ENCODE data around the gene MIP.
"Not testable (repeated sequence)": the region's sequence is repeated elsewhere in the genome, so short reads cannot be mapped to it uniquely, and the experiment has no call there.

The MIP gene

GRCh38 chr12:56454557-56454956 is at the start of gene MIP:
MIP (minus strand) TSS chr12:56454657; CDS start chr12:56454613, 44 bp downstream.
- DNase-seq = no peak

GRCh38 chr12:56499879-56500278 is 45.4 kb upstream of the MIP start:
- not testable (repeated sequence) for DNase-seq

- not testable (repeated sequence) for DNase-seq
Observed at GRCh38 chr12:56499452-56499851, 45.0 kb upstream of the MIP start.

DNA sequence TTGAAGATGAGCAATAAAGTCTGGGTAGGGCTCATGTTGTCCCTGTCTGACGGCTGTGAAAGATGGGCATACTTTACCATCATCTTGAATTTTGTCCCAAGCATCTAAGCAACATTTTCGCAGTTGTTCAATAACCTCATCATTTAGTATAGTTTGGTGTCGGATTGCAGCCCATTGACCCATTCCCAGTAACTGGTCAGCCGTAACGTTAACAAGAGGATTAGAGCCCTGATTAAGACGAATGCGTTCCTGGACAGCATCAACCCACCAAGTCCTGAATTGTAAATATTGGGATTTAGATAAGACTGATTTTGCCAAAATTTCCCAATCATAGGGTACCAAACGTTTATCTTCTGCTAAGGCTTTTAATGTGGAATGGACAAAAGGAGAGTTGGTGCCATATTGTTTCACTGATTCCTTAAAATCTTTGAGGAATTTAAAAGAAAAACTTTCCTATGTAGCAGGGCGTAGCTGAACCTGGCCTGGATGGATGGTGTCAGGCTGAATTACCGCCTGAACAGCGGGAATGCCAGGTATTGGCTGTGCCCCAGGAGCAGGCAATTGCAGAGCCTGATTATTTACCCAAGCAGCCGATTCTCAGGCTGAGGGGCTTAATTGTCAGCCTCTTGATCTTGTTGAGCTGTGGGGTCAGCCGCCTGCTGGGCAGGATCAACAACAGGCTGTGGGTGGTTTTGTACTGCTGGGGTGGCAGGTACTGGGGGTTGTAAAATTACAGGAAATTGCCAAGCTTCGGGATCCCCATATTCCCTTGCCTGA is 43.9 kb upstream of the MIP start:
- not testable (repeated sequence) for DNase-seq

GRCh38 chr12:56496704-56497103 is 42.2 kb upstream of the MIP start:
- DNase-seq = not testable (repeated sequence)

- DNase-seq = not testable (repeated sequence)
Observed at GRCh38 chr12:56494481-56494880, 40.0 kb upstream of the MIP start.

DNA sequence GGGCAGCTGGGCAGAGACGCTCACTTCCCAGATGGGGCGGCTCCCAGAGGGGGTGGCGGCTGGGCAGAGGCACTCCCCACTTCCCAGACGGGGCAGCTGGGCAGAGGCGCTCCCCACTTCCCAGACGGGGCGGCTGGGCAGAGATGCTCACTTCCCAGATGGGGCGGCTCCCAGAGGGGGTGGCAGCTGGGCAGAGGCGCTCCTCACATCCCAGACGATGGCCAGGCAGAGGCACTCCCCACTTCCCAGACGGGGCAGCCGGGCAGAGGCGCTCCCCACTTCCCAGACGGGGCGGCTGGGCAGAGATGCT is 39.6 kb upstream of the MIP start:
- DNase-seq = not testable (repeated sequence)

DNA sequence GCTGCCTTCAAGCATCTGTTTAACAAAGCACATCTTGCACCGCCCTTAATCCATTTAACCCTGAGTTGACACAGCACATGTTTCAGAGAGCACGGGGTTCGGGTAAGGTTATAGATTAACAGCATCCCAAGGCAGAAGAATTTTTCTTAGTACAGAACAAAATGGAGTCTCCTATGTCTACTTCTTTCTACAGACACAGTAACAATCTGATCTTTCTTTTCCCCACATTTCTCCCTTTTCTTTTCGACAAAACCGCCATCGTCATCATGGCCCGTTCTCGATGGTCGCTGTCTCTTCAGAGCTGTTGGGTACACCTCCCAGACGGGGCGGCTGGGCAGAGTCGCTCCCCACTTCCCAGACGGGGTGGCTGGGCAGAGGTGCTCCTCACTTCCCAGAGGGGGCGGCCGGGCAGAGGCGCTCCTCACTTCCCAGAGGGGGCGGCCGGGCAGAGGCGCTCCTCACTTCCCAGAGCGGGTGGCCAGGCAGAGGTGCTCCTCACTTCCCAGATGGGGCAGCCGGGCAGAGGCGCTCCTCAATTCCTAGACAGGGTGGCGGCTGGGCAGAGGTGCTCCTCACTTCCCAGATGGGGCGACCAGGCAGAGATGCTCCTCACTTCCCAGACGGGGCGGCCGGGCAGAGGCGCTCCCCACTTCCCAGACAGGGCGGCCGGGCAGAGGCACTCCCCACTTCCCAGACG is 39.1 kb upstream of the MIP start:
- not testable (repeated sequence) for DNase-seq

- DNase-seq = no peak
Observed at GRCh38 chr12:56490360-56490759, 35.9 kb upstream of the MIP start.

DNA sequence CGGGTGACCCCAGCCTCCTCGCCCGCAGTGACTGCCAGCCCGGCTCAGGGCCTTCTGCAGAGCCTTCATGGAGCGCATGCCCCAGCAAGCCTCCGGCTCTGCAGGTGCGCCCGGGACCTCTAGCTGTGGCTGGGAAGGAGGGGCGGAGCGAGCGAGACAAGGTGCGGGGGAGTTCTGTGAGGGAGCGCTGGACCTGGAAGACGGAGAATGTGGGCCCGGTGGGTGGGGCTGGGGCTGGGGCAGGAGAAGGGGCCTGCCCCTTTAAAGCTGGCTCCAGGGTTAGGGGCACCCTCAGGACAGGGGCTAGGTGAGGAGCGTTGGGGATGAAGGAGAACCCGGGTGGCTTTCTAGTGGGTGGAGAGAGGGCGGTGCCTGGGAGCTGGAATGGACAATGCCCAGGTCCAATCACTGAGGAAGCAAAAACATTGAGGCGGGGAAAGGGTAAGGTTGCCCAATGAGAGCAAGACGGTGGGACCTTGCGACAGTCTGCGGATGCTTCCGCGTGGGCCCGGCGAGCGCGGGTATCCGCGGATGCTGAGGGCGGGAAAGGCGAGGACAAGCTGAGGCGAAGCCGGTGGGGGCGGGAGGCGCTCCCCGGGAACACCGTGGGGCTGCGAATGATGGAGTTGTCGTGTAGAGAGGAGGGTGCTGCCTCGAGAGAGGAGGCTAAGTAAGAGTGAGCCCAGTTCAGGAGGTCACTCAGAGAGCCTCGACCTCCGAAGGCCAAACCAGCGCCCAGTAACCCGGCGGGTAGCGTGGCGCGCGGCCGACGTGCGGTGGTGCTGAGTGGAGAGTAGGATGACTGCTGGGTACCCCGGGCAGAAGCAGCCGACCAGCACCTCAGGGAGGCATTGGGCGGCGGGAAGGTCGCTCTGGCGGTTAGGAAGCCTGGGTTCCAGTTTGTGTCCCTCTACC is 33.8 kb upstream of the MIP start, which contains the start of gene GLS2:
Gene GLS2 (minus strand): TSS at position 121 of the 915 bp plus-strand sequence. CDS start 43 bp downstream, at position 78.
- DNase-seq = no peak

DNA sequence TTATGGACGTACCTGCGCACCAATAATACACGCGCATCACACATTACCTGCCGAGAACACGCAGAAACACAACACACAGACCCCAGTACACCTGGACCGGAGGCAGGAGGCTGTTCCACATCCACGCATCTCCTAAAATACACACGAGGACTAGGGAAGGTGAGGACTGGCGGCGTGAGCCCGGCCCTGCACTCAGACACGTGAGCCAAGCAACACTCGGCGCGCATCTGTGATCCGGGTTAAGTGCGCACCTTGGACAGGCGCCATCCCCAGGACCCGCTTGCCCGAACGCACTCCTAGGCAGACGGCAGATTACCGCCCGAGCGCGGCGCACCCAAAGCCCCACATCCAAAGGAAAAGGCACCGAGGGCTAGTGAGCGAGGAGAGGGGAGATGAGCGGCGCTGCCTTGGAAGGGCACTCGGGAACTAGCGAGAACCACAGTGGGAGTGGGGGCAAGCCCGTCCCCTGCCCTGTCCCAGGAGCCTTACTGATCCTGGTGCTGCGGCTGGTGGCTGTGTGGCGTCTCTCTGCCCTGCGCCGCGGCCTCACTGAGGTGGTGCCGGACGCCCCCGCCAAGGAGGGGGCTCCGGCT is 33.1 kb upstream of the MIP start:
- no peak for DNase-seq

GRCh38 chr12:56486694-56487093 is 32.2 kb upstream of the MIP start:
- no peak for DNase-seq

DNA sequence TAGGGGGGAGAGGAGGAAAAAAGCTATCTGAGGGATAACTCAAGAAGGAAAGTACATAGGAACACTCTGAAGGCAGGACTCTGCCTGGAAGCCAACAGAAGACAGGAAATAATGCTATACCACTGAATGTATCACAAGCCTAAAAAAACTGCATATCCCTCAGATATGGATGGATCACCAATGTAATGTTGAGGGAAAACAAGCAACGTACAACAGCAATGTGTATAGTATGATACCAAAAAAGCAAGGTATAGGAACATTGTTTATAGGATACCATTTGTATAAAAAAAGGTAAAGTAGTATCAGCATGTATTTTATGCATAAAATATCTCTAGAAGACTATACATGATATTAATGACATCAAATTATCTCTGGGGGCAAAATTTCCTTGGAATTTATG is 30.1 kb upstream of the MIP start:
- no peak for DNase-seq

- DNase-seq = no peak
Observed at GRCh38 chr12:56479625-56480024, 25.2 kb upstream of the MIP start.

DNA sequence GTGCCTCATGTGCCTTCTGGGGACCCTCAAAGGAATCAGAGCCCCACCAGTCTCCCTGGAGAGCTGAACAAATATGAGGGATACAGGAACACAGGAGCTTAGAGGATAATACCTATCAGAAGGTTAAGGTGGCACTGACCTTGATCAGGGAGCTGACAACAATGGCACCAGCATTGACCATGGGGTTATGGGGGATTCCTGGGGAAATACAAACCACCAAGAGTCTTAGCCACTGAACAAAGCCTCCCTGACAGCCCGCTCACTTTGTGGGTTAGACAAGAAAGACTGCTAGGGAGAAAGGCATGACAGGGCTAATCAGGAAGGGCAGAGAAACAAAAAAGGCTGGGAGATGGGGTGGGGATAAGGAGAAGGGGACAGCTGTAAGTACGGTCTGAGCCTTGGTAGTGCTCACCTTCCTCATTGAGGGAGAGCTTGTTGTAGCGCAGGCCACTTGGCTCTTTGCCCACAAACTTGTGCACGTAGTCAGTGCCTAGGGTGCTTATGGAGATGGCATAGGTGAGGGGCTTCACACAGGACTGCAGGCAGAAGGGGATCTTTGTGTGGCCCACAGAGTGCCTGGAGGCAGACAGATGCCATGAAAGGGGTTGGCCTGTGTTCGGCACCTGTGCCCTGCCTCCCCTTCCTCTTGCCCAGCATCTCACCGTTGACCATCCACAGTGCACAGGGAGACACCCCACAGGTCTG is 23.2 kb upstream of the MIP start:
- no peak for DNase-seq

- no peak for DNase-seq
Observed at GRCh38 chr12:56476972-56477432, 22.5 kb upstream of the MIP start.

GRCh38 chr12:56476143-56476542 is 21.7 kb upstream of the MIP start:
- DNase-seq = no peak

- no peak for DNase-seq
Observed at GRCh38 chr12:56474389-56474788, 19.9 kb upstream of the MIP start.

GRCh38 chr12:56469007-56469930 is 14.8 kb upstream of the MIP start:
- DNase-seq = no peak

DNA sequence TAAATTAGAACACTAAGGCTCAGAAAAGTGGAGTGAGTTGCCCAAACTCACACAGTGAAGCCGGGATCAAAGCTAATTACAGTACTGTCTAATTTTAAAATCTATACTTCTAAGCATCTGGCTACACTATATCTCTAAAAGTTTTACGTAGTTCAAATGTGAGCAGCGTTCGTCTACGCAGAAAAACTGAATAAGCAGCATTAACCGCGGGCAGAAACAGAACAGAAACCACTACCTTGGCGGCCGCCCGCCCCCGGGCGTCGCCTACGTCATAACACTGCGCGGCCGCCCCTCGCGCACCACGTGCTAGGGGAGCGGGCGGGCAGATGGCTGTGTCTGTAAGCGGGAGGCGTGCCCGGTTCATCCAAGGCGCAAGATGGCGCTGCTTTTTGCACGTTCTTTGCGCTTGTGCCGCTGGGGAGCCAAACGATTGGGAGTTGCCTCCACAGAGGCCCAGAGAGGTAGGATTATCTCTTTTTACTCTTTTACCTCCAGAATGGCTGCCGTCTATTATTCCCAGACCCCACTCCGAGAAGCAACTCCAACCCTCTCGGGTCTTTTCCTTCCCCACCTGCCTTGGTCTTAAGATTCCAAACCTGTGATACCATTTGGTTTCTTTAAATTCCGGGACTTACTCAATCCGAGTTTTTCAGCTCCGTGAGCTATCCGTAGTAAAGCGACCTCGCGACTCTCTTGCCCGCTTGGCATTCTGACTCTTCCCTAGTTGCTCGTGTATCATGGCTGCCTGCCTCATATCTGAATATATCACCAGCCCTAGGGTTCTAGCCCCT is 14.0 kb upstream of the MIP start, which contains the start of gene SPRYD4:
Gene SPRYD4 (plus strand): TSS at position 363 of the 791 bp plus-strand sequence. CDS start 14 bp downstream, at position 377.
- DNase-seq = no peak
